Measurements from ENCODE around the gene NR4A2. TPM values are rescaled to one million over a fixed set of nuclear protein-coding genes. Genes with fewer than 3 reads are reported as not detected.

Gene NR4A2
- total RNA-seq, 1 donor from 2014 or later: 2.2 TPM

GRCh38 chr2:156340377-156340776, 7.9 kb upstream of the NR4A2 start:
- DNase-seq (ENCODE audit: low spot score): no peak

GRCh38 chr2:156339865-156340264, 7.3 kb upstream of the NR4A2 start:
- no peak for DNase-seq (ENCODE audit: low spot score)

GRCh38 chr2:156339110-156339847, 6.8 kb upstream of the NR4A2 start:
- DNase-seq (ENCODE audit: low spot score): no peak

- DNase-seq (ENCODE audit: low spot score): no peak
Measured at GRCh38 chr2:156338578-156338977, 6.1 kb upstream of the NR4A2 start.

GRCh38 chr2:156334496-156335478, 2.3 kb upstream of the NR4A2 start:
- peak; percentile 93 for DNase-seq (ENCODE audit: low spot score)

GRCh38 chr2:156333951-156334495, 1.5 kb upstream of the NR4A2 start:
- DNase-seq (ENCODE audit: low spot score): peak; percentile 54

- no peak for DNase-seq (ENCODE audit: low spot score)
Measured at GRCh38 chr2:156333274-156333950, 891 bp upstream of the NR4A2 start.

GRCh38 chr2:156332284-156332533, 312 bp downstream of the NR4A2 start:
- no peak for DNase-seq (ENCODE audit: low spot score)

GRCh38 chr2:156331572-156332283, 793 bp downstream of the NR4A2 start:
- peak; percentile 67 for DNase-seq (ENCODE audit: low spot score)

GRCh38 chr2:156329927-156330726, 2.4 kb downstream of the NR4A2 start:
- no peak for DNase-seq (ENCODE audit: low spot score)

- no peak for DNase-seq (ENCODE audit: low spot score)
Measured at GRCh38 chr2:156329031-156329926, 3.2 kb downstream of the NR4A2 start.

- no peak for DNase-seq (ENCODE audit: low spot score)
Measured at GRCh38 chr2:156327835-156328695, 4.5 kb downstream of the NR4A2 start.

- DNase-seq (ENCODE audit: low spot score): no peak
Measured at GRCh38 chr2:156326526-156327095, 5.9 kb downstream of the NR4A2 start.

- DNase-seq (ENCODE audit: low spot score): no peak
Measured at GRCh38 chr2:156325688-156326525, 6.6 kb downstream of the NR4A2 start.

GRCh38 chr2:156323754-156324153, 8.8 kb downstream of the NR4A2 start:
- DNase-seq (ENCODE audit: low spot score): no peak

GRCh38 chr2:156322686-156323231, 9.8 kb downstream of the NR4A2 start:
- DNase-seq (ENCODE audit: low spot score): no peak

All from umbilical cord (tissue), 2 donors.